HUES6 (cell line): ENCODE results near the gene DBNL.

Experiments used
- H3K27ac ChIP-seq: 2 replicates; pipeline ENCODE4 v1.7.0; 2013; ENCODE audit warnings: low read depth, mild to moderate bottlenecking, low read length, inconsistent platforms
- H3K27me3 ChIP-seq: 2 replicates; pipeline ENCODE4 v1.6.1; 2013; ENCODE audit warnings: low read length; ENCODE audit not compliant: control insufficient read depth, insufficient read depth
- H3K36me3 ChIP-seq: 2 replicates; pipeline ENCODE4 v1.6.1; 2013; ENCODE audit warnings: low read length; ENCODE audit not compliant: control insufficient read depth, insufficient read depth
- H3K4me1 ChIP-seq: 2 replicates; pipeline ENCODE4 v1.6.1; 2013; ENCODE audit warnings: low read length; ENCODE audit not compliant: control insufficient read depth, insufficient read depth
- H3K4me3 ChIP-seq: 2 replicates; pipeline ENCODE4 v1.5.1; 2013; ENCODE audit warnings: low read depth, low read length
- H3K9ac ChIP-seq: one replicate; pipeline ENCODE4 v1.6.1; 2013; ENCODE audit warnings: mild to moderate bottlenecking, low read length
- H3K9me3 ChIP-seq: 2 replicates; pipeline ENCODE4 v1.6.1; 2013; ENCODE audit warnings: low read depth, low read length; ENCODE audit not compliant: control insufficient read depth, insufficient read depth

Gene DBNL

GRCh38 chr7:44095781-44096180 is 51.3 kb downstream of the DBNL start:
- H3K4me3 ChIP-seq: no peak overlapping the region
- no peak overlapping the region for H3K9ac ChIP-seq
- no peaks in the 10 kb centered on the region for H3K36me3 ChIP-seq
- H3K9me3 ChIP-seq: no peaks in the 10 kb centered on the region
- H3K4me1 ChIP-seq: no peaks in the 10 kb centered on the region
- H3K27ac ChIP-seq: no peak overlapping the region
- H3K27me3 ChIP-seq: no peaks in the 10 kb centered on the region

GRCh38 chr7:44096326-44096881 is 51.9 kb downstream of the DBNL start:
- no peak overlapping the region for H3K27ac ChIP-seq
- no peaks in the 10 kb centered on the region for H3K27me3 ChIP-seq
- H3K9ac ChIP-seq: no peak overlapping the region
- H3K9me3 ChIP-seq: no peaks in the 10 kb centered on the region
- no peaks in the 10 kb centered on the region for H3K36me3 ChIP-seq
- no peak overlapping the region for H3K4me3 ChIP-seq
- no peaks in the 10 kb centered on the region for H3K4me1 ChIP-seq

DNA sequence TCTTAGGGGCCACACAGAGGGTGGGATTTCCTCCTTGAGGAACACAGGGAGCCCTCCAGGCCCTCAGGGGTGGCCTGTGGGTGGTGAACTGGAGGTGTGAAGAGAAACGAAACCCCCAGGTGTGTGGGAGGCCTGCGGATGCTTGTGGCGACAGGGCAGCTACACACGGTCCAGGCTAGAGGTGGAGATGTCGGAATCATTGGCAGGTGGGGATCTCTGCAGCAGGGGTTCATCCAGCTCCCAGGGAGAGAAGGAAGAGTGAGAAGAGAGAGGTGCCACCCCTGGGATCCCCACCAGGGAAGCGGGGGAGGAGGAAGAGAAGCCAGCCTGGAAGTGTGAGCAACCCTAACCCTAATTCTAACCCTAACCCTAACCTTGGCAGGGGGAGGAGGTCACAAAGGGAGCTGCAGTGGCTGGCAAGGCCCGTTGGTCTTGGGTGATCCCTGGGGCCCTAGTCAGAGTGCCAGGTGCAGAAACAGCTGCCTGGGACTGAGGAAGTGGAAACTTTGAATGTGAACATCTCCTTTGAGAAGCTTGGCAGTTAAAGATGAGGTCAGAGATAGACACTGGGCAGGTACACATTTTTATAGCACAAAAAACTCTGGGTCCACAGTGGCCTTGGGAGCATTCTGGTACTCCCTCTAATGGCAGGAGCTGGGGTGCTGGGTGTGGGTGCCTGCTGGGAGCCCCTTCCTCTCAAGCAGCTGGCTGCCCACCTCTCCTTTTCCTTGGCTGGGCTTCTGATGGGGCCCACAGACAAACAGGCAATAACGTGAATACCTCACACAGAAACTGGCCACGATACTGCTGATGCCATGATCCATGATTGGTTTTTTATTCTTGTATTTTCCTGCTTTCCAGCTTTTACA is 52.8 kb downstream of the DBNL start:
- no peak overlapping the region for H3K27ac ChIP-seq

GRCh38 chr7:44098092-44099068 is 53.9 kb downstream of the DBNL start:
- H3K27ac ChIP-seq: no peak overlapping the region
- H3K9ac ChIP-seq: no peak overlapping the region
- no peaks in the 10 kb centered on the region for H3K36me3 ChIP-seq
- no peak overlapping the region for H3K4me3 ChIP-seq
- H3K4me1 ChIP-seq: peaks cover under 1% of the 10 kb centered on the region; the same call in 1 of the 2 replicates
- H3K9me3 ChIP-seq: no peaks in the 10 kb centered on the region
- peaks cover 17% of the 10 kb centered on the region for H3K27me3 ChIP-seq

More for the DNA sequence above, 52.8 kb downstream of the DBNL start:
- H3K9ac ChIP-seq: no peak overlapping the region
- H3K4me3 ChIP-seq: no peak overlapping the region
- peaks cover 6% of the 10 kb centered on the region; the same call in 1 of the 2 replicates for H3K27me3 ChIP-seq
- H3K4me1 ChIP-seq: no peaks in the 10 kb centered on the region
- no peaks in the 10 kb centered on the region for H3K9me3 ChIP-seq
- H3K36me3 ChIP-seq: no peaks in the 10 kb centered on the region

- H3K4me1 ChIP-seq: peaks cover 4% of the 10 kb centered on the region
- no peaks in the 10 kb centered on the region for H3K9me3 ChIP-seq
- H3K9ac ChIP-seq: no peak overlapping the region
- no peak overlapping the region for H3K4me3 ChIP-seq
- H3K27ac ChIP-seq: no peak overlapping the region
- H3K36me3 ChIP-seq: no peaks in the 10 kb centered on the region
- peaks cover 22% of the 10 kb centered on the region for H3K27me3 ChIP-seq
Observed at GRCh38 chr7:44099669-44100068, 55.2 kb downstream of the DBNL start.

GRCh38 chr7:44100458-44101302 is 56.2 kb downstream of the DBNL start:
- Histone ChIP-seq H3K27me3 (peaks cover 31% of the 10 kb centered on the region), H3K9me3 (no peaks in the 10 kb centered on the region), H3K4me1 (peaks cover 11% of the 10 kb centered on the region), H3K36me3 (no peaks in the 10 kb centered on the region), H3K4me3 (no peak overlapping the region), H3K9ac (no peak overlapping the region), H3K27ac (no peak overlapping the region)

DNA sequence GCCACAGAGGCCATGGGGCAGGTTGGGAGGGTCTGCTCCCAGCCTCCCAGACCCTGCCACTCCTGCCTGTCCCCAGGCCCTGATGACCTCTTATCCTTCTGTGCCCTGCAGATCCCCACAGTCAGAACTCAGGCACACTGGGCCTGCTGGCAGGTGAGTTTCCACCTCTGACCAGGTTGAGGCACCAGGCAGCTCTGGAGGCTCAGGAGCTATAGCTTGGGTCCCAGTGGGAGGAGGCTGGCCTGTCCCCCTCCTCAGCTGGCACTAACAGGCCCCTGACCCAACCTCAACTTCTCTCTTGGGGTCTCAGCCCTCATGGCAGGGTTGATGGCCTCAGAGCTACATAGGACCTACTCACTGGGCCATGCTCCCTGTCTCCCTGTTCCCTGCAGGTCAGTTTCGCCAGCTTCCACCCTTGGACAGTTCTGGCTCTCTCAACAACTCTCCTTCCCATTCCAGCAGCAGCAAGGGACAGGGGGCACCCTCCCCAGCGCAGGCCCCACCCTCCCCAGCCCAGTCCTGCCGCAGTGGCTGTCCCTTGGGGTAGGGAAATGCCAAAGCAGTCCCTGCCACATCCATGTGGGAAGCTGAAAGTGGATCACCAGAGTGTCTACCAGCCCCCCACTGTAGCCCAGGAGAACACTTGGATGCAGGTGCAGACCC is 56.9 kb downstream of the DBNL start:
- H3K27me3 ChIP-seq: peaks cover 31% of the 10 kb centered on the region
- H3K4me3 ChIP-seq: no peak overlapping the region
- no peak overlapping the region for H3K9ac ChIP-seq
- no peaks in the 10 kb centered on the region for H3K9me3 ChIP-seq
- no peak overlapping the region for H3K27ac ChIP-seq
- peaks cover 13% of the 10 kb centered on the region for H3K4me1 ChIP-seq
- H3K36me3 ChIP-seq: no peaks in the 10 kb centered on the region

GRCh38 chr7:44101966-44102845 is 57.7 kb downstream of the DBNL start:
- Histone ChIP-seq H3K9ac (no peak overlapping the region), H3K27ac (no peak overlapping the region)

GRCh38 chr7:44102846-44103565 is 58.5 kb downstream of the DBNL start:
- Histone ChIP-seq H3K9ac (no peak overlapping the region), H3K36me3 (peaks cover 7% of the 10 kb centered on the region), H3K9me3 (no peaks in the 10 kb centered on the region), H3K27ac (no peak overlapping the region), H3K27me3 (peaks cover 31% of the 10 kb centered on the region), H3K4me3 (peak overlapping the region; percentile 61), H3K4me1 (peaks cover 13% of the 10 kb centered on the region)

More at GRCh38 chr7:44101966-44102845, 57.7 kb downstream of the DBNL start:
- peaks cover 13% of the 10 kb centered on the region for H3K4me1 ChIP-seq
- no peak overlapping the region for H3K4me3 ChIP-seq
- H3K9me3 ChIP-seq: no peaks in the 10 kb centered on the region
- H3K36me3 ChIP-seq: peaks cover 3% of the 10 kb centered on the region
- peaks cover 31% of the 10 kb centered on the region for H3K27me3 ChIP-seq
